ENCODE data around the gene BTBD17. TPM values are rescaled to one million over a fixed set of nuclear protein-coding genes. Genes with fewer than 3 reads are reported as not detected.

Gene BTBD17
- total RNA-seq, 1 donor from 2014 or later, result not detected

- Mint-ChIP-seq H3K27ac (no peak overlapping the region), H3K4me3 (no peak overlapping the region), H3K4me1 (no peaks in the 10 kb centered on the region), H3K36me3 (ENCODE audit: low read depth) (no peaks in the 10 kb centered on the region), H3K27me3 (peaks cover 4% of the 10 kb centered on the region), H3K9me3 (no peaks in the 10 kb centered on the region)
- no peak for DNase-seq
- no peak for ATAC-seq (ENCODE audit: low read depth)
- CTCF ChIA-PET, result no interaction called here
- POLR2A ChIA-PET, result no interaction called here
- intact Hi-C loops (cut with micrococcal nuclease), result no loop called here
- no peak for TF ChIP-seq CTCF (IDR thresholded peaks at IDR 0.05)
Measured at GRCh38 chr17:74344658-74345057, 17.0 kb downstream of the BTBD17 start.

- Mint-ChIP-seq H3K9me3 (no peaks in the 10 kb centered on the region), H3K27me3 (peaks cover 4% of the 10 kb centered on the region), H3K4me1 (no peaks in the 10 kb centered on the region), H3K36me3 (ENCODE audit: low read depth) (no peaks in the 10 kb centered on the region), H3K27ac (no peak overlapping the region), H3K4me3 (no peak overlapping the region)
- intact Hi-C loops (cut with micrococcal nuclease), result no loop called here
- ATAC-seq (ENCODE audit: low read depth), result no peak
- no peak for TF ChIP-seq CTCF (IDR thresholded peaks at IDR 0.05)
- POLR2A ChIA-PET, result no interaction called here
- CTCF ChIA-PET, result no interaction called here
- DNase-seq, result no peak
Measured at GRCh38 chr17:74343526-74344284, 18.0 kb downstream of the BTBD17 start.

DNA sequence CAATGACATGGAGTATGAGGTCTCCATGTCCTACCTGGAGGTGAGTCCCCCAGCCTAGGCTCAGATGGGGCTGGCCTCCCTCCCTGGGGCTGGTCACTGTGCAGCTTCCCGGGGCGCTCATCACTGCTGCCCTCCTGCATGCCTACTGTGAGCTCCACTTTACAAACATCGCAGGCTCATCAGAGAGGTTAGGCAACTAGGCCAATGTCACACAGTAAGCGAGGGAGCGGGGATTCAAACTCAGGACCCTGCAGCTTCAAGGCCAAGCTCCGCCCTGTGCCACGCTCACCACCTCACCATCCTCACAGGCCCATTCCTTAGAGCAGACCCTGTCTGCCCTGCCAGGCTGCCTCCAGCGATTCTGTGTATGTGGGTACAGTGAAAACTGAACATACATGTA, 18.5 kb downstream of the BTBD17 start:
- no peaks in the 10 kb centered on the region for H3K4me1 Mint-ChIP-seq
- H3K9me3 Mint-ChIP-seq, result no peaks in the 10 kb centered on the region
- no peak overlapping the region for H3K4me3 Mint-ChIP-seq
- intact Hi-C loops (cut with micrococcal nuclease), result no loop called here
- DNase-seq (no peak), ATAC-seq (ENCODE audit: low read depth) (no peak)
- peaks cover 4% of the 10 kb centered on the region for H3K27me3 Mint-ChIP-seq
- ChIA-PET CTCF (no interaction called here), POLR2A (no interaction called here)
- H3K36me3 Mint-ChIP-seq (ENCODE audit: low read depth), result no peaks in the 10 kb centered on the region
- no peak overlapping the region for H3K27ac Mint-ChIP-seq
- TF ChIP-seq CTCF (IDR thresholded peaks at IDR 0.05), result no peak

DNA sequence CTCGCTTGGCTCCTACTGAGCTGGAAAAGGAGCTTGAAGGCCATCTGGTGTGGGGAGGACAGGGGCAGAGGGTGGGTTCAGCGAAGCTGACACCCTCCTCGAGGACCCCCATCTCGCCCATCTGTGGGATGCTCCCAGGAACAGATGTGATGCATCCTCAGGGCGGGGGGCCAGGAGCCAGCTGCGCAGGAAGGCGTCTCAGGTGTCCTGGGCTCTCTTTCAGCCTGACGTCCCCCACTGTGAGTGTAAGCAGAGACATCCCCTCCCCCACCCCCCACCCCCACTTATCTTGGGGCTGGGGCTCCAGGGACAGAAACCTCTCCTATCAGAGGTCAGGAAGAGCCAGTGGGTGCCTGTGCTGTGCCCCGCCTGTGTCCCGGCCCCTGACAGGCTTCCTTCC, 19.4 kb downstream of the BTBD17 start:
- Mint-ChIP-seq H3K27me3 (peaks cover 4% of the 10 kb centered on the region), H3K4me3 (no peak overlapping the region), H3K36me3 (ENCODE audit: low read depth) (no peaks in the 10 kb centered on the region), H3K4me1 (no peaks in the 10 kb centered on the region), H3K27ac (no peak overlapping the region), H3K9me3 (no peaks in the 10 kb centered on the region)
- DNase-seq (no peak), ATAC-seq (ENCODE audit: low read depth) (no peak)
- CTCF ChIA-PET, result no interaction called here
- intact Hi-C loops (cut with micrococcal nuclease), result no loop called here
- no peak for TF ChIP-seq CTCF (IDR thresholded peaks at IDR 0.05)
- POLR2A ChIA-PET, result no interaction called here

GRCh38 chr17:74340470-74341023, 21.1 kb downstream of the BTBD17 start:
- no peak for TF ChIP-seq CTCF (IDR thresholded peaks at IDR 0.05)
- Mint-ChIP-seq H3K4me1 (no peaks in the 10 kb centered on the region), H3K36me3 (ENCODE audit: low read depth) (no peaks in the 10 kb centered on the region), H3K4me3 (no peak overlapping the region), H3K27ac (no peak overlapping the region), H3K9me3 (no peaks in the 10 kb centered on the region), H3K27me3 (no peaks in the 10 kb centered on the region)
- POLR2A ChIA-PET, result no interaction called here
- intact Hi-C loops (cut with micrococcal nuclease), result no loop called here
- CTCF ChIA-PET, result no interaction called here
- ATAC-seq (ENCODE audit: low read depth) (no peak), DNase-seq (no peak)
